Natural killer cell (primary cell): ENCODE data around the gene TNRC6B. TPM values are rescaled to one million over a fixed set of nuclear protein-coding genes. Genes with fewer than 3 reads are reported as not detected.

ENCODE experiments used
- ATAC-seq, 3 donors: fragments of 150-1000 bp in 2 of 3; fragments of 200-7000 bp in 1 of 3; cut with Tn5 transposase; 1 replicate in 1 of 3; 2 replicates in 2 of 3; pipeline ENCODE4 v1.10.0; 2021; ENCODE audit warnings: mild to moderate bottlenecking in 2 of 3, moderate library complexity in 2 of 3
- DNase-seq, 2 donors: peaks; one replicate each; pipeline versions ENCODE4 v3.0.0 to v3.0.0-alpha.2; 2013 to 2021; ENCODE audit warnings: mixed read lengths in 1 of 2
- H3K27ac ChIP-seq: one replicate; pipeline ENCODE4 v1.5.1; 2013; ENCODE audit warnings: mild to moderate bottlenecking, low read length
- H3K27me3 ChIP-seq: one replicate; pipeline ENCODE4 v1.6.1; 2013; ENCODE audit warnings: low read length; ENCODE audit not compliant: control insufficient read depth, insufficient read depth
- H3K36me3 ChIP-seq: one replicate; pipeline ENCODE4 v1.6.1; 2013; ENCODE audit warnings: low read length; ENCODE audit not compliant: control insufficient read depth, insufficient read depth
- H3K4me1 ChIP-seq: one replicate; pipeline ENCODE4 v1.6.1; 2013; ENCODE audit warnings: low read length; ENCODE audit not compliant: control insufficient read depth, insufficient read depth
- H3K4me3 ChIP-seq: one replicate; pipeline ENCODE4 v1.5.1; 2013; ENCODE audit warnings: low read length
- H3K9me3 ChIP-seq: one replicate; pipeline ENCODE4 v1.6.1; 2013; ENCODE audit warnings: low read length; ENCODE audit not compliant: control insufficient read depth, insufficient read depth
- H3K27ac Mint-ChIP-seq, 2 donors: one replicate each; pipeline ENCODE4 v1.8.0; 2022; ENCODE audit warnings: mild to moderate bottlenecking in 2 of 2, mixed read lengths in 2 of 2, moderate library complexity in 1 of 2
- H3K27me3 Mint-ChIP-seq, 2 donors: one replicate each; pipeline ENCODE4 v1.8.0; 2022; ENCODE audit warnings: low read depth in 2 of 2, mixed read lengths in 2 of 2
- H3K36me3 Mint-ChIP-seq: one replicate; pipeline ENCODE4 v1.8.0; 2022; ENCODE audit warnings: mixed read lengths
- H3K4me1 Mint-ChIP-seq, 2 donors: one replicate each; pipeline ENCODE4 v1.8.0; 2022; ENCODE audit warnings: mixed read lengths in 2 of 2
- H3K4me3 Mint-ChIP-seq: one replicate; pipeline ENCODE4 v1.8.0; 2022; ENCODE audit warnings: mild to moderate bottlenecking, moderate library complexity, mixed read lengths
- H3K9me3 Mint-ChIP-seq, 2 donors: one replicate each; pipeline ENCODE4 v1.8.0; 2022; ENCODE audit warnings: mixed read lengths in 2 of 2
- WGBS: methylation state at CpG from one replicate; pipeline ENCODE4 v1.1.7; 2013; ENCODE audit warnings: missing lambda C conversion rate; ENCODE audit not compliant: insufficient coverage; 5-methylcytosine and 5-hydroxymethylcytosine counted together
- intact Hi-C: fragments of 100-400 bp; cut with micrococcal nuclease; formaldehyde crosslinking; loops from one replicate; pipeline ENCODE4 v1.14.2; 2022
- total RNA-seq, 4 donors: library from RNA; stranded (reverse); fragments of 120-200 nt in 1 of 4; gene quantifications; one replicate each; pipeline versions ENCODE4 v1.2.3 to v1.2.4, GENCODE V29; 2013 to 2022
- TF ChIP-seq, protein P1 (sequence below): fragments of 200-600 bp; IDR thresholded peaks from one replicate; pipeline ENCODE4 v1.8.0; 2022; ENCODE audit warnings: antibody characterized with exemption

TNRC6B gene
- total RNA-seq, 3 donors from 2014 or later (not counting 1 experiment from before 2014, with no cell fraction given): 112 to 141 (median 138) TPM

DNA sequence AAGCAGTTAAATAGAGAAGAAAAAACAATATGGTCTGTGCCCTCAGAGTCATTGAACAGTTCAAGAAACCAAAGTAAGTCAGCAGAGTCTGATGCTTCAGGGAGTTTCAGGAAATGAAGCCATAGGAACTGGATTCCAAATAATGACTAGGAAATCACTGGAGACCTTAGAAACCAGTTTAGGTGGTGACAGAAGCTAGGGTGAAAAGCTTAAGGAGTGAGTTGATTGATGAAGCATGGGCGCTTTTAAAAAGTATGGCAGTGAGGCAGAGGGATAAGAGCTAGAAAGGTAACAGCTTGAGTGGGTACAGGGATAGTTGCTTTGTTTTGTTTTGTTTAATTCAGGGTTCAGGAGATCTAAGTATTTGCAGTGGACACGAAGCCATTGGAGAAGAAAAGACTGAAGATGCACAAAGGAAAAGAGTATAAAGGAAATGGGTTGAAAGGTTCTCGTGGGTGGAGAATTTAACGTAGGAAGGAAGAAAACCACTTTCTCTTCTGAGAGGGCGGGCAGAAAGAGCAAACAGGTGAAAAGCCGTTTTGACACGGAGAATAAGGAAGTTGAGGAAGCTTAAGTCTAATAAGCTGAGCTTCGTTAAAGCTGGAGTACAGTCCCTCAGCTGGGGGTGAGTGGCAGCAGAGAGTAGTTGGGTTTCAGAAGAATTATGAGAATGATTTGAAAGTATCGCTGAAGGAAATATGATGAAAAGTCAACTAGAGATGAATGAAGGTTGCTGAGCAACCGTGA lies 207.5 kb downstream of the TNRC6B start:
- Histone ChIP-seq H3K9me3 (no peaks in the 10 kb centered on the region), H3K36me3 (no peaks in the 10 kb centered on the region), H3K27ac (peak overlapping the region; percentile 58), H3K27me3 (no peaks in the 10 kb centered on the region), H3K4me1 (peaks cover 10% of the 10 kb centered on the region), H3K4me3 (peak overlapping the region; percentile 6)
- 7% methylated on average over 10 of the region's 10 CpGs for WGBS
- ATAC-seq (peak; percentile 58 to 78 (median 69)), DNase-seq (peak in 1 of 2 donors; percentile 77)
- Mint-ChIP-seq H3K4me1 (peaks cover 29 to 39% of the 10 kb centered on the region in 2 donors), H3K36me3 (no peaks in the 10 kb centered on the region), H3K27me3 (no peaks in the 10 kb centered on the region), H3K27ac (peak overlapping the region; percentile 39 to 63), H3K9me3 (no peaks in the 10 kb centered on the region), H3K4me3 (peak overlapping the region; percentile 82)
- intact Hi-C loops: no loop called here
- TF ChIP-seq, protein P1, sequence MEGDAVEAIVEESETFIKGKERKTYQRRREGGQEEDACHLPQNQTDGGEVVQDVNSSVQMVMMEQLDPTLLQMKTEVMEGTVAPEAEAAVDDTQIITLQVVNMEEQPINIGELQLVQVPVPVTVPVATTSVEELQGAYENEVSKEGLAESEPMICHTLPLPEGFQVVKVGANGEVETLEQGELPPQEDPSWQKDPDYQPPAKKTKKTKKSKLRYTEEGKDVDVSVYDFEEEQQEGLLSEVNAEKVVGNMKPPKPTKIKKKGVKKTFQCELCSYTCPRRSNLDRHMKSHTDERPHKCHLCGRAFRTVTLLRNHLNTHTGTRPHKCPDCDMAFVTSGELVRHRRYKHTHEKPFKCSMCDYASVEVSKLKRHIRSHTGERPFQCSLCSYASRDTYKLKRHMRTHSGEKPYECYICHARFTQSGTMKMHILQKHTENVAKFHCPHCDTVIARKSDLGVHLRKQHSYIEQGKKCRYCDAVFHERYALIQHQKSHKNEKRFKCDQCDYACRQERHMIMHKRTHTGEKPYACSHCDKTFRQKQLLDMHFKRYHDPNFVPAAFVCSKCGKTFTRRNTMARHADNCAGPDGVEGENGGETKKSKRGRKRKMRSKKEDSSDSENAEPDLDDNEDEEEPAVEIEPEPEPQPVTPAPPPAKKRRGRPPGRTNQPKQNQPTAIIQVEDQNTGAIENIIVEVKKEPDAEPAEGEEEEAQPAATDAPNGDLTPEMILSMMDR: no peak

Other genes starting within 250 kb of the TNRC6B start
- 1 to 10 TPM; 2.6 to 8.7 (median 6.7) TPM for gene TMA7B, start 217.5 kb upstream of the TNRC6B start, total RNA-seq
- gene FAM83F, start 183.0 kb upstream of the TNRC6B start, total RNA-seq: 1 to 10 TPM in 2 of 3 donors, not detected in 1; 1.0 to 7.5 TPM
- 10 to 100 TPM; 31.3 to 49.8 (median 41.2) TPM for gene ADSL, start 168.6 kb downstream of the TNRC6B start, total RNA-seq
- gene SGSM3, start 192.7 kb downstream of the TNRC6B start, total RNA-seq: 10 to 100 TPM; 74.4 to 93.2 (median 76.3) TPM